Pancreas (tissue), 10 donors: ENCODE data around the gene ICE2. TPM values are rescaled to one million over a fixed set of nuclear protein-coding genes. Genes with fewer than 3 reads are reported as not detected.

Experiments used
- ATAC-seq, 4 donors: fragments of 200-7000 bp; cut with Tn5 transposase; one replicate each; pipeline versions ENCODE4 v1.8.0 to v1.9.1; 2020; ENCODE audit warnings: mild to moderate bottlenecking in 4 of 4, moderate library complexity in 4 of 4
- DNase-seq, 6 donors: peaks; one replicate each; pipeline ENCODE4 v3.0.0-alpha.2; 2020
- FAIRE-seq: peaks from 2 replicates; lab custom pipeline; 2012; peaks lifted over from hg19 to GRCh38; lab: Jason Lieb, UNC
- H3K27ac ChIP-seq, 4 donors: fragments of 200-600 bp; sonication (generic); 1 replicate in 3 of 4; 2 replicates in 1 of 4; pipeline versions ENCODE4 v1.5.0 to v1.8.0; 2020
- H3K27me3 ChIP-seq, 4 donors: fragments of 200-600 bp; one replicate each; pipeline ENCODE4 v1.8.0; 2021
- H3K36me3 ChIP-seq, 3 donors: fragments of 200-600 bp; sonication (generic) in 1 of 3; one replicate each; pipeline versions ENCODE4 v1.5.0 to v1.8.0; 2020 to 2021
- H3K4me1 ChIP-seq, 3 donors: fragments of 200-600 bp; one replicate each; pipeline ENCODE4 v1.8.0; 2021
- H3K4me3 ChIP-seq, 4 donors: fragments of 200-600 bp; sonication (generic) in 2 of 4; one replicate each; pipeline versions ENCODE4 v1.5.0 to v1.8.0; 2020 to 2021
- H3K9me3 ChIP-seq, 4 donors: fragments of 200-600 bp; one replicate each; pipeline ENCODE4 v1.8.0; 2021
- WGBS, 2 donors: extraction: QIAGEN DNeasy Blood & Tissue Kit; methylation state at CpG; one replicate each; pipeline ENCODE4 v1.1.7; 2013; 5-methylcytosine and 5-hydroxymethylcytosine counted together
- intact Hi-C, 3 donors: fragments of 100-400 bp; cut with DNase I; formaldehyde crosslinking; loops; one replicate each; pipeline versions ENCODE4 v1.11.1 to v1.14.2; 2022
- polyA plus RNA-seq, 2 donors: library from polyadenylated mRNA; stranded (reverse); fragments of 200-250 nt; gene quantifications; one replicate each; pipeline ENCODE4 v1.2.3, GENCODE V29; 2013
- total RNA-seq, 6 donors: library from RNA; stranded (reverse); fragmentation: NEBNext Ultra II Directional in 4 of 6; extraction: Animal tissue kit (Norgen Biotek cat#: 25700) in 4 of 6; gene quantifications; one replicate each; pipeline versions ENCODE4 v1.2.1 to v1.2.4, GENCODE V29; 2021 to 2023
- TF ChIP-seq, protein P1 (sequence below), 4 donors: fragments of 200-600 bp; sonication (generic) in 3 of 4; IDR thresholded peaks; one replicate each; pipeline versions ENCODE4 v1.5.0 to v1.8.0; 2021; ENCODE audit warnings: antibody characterized with exemption in 4 of 4
- donor health status: healthy with polysubstance abuse.
- donor health status: DM: no; HTN: no; CAD: no; lungs with moderate emphysema.
- donor health status: DM: no; HTN: no; CAD: no.
- donor health status: control.
- donor health status: control.
- donor health status: Bipolar disorder and iron deficiency.
- donor health status: DM: yes; HTN: yes; CAD: no.
- donor health status: DM: no; HTN: no; CAD: no.
- donor health status: DM: no; HTN: no; CAD: no.
- donor health status: DM: yes; HTN: yes; CAD: no.

The ICE2 gene
- total and polyA plus RNA-seq, 8 donors, result 6.7 to 28.9 (median 19.0) TPM

DNA sequence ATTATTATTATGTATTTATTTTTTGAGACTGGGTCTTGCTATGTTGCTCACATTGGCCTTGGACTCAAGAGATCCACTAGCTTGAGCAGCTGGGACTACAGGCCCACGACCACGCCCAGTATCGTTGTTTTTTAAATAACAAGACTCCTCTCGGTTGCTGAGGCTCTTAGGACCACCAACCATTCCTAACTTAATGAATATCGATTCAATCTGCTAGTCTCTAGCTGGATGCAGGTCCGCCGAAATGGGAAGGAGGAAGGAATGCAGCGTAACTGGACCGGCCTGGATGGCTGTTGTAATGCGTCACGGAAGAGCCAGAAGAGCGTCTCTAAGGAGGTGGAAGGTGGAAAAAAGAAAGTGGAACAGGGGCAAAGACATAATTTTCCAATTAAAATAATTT, 82.8 kb downstream of the ICE2 start:
- H3K27me3 ChIP-seq, result no peaks in the 10 kb centered on the region
- H3K27ac ChIP-seq, result peak overlapping the region in 3 of 4 donors; percentile 84 to 90 (median 89)
- no peaks in the 10 kb centered on the region for H3K9me3 ChIP-seq
- ATAC-seq (no peak), DNase-seq (no peak), FAIRE-seq (no peak)
- WGBS, 2 donors, result 61 to 67% methylated on average over 12 of the region's 12 CpGs
- no peaks in the 10 kb centered on the region for H3K36me3 ChIP-seq
- H3K4me3 ChIP-seq, result peak overlapping the region in 3 of 4 donors; percentile 64 to 79 (median 70)
- TF ChIP-seq, protein P1, sequence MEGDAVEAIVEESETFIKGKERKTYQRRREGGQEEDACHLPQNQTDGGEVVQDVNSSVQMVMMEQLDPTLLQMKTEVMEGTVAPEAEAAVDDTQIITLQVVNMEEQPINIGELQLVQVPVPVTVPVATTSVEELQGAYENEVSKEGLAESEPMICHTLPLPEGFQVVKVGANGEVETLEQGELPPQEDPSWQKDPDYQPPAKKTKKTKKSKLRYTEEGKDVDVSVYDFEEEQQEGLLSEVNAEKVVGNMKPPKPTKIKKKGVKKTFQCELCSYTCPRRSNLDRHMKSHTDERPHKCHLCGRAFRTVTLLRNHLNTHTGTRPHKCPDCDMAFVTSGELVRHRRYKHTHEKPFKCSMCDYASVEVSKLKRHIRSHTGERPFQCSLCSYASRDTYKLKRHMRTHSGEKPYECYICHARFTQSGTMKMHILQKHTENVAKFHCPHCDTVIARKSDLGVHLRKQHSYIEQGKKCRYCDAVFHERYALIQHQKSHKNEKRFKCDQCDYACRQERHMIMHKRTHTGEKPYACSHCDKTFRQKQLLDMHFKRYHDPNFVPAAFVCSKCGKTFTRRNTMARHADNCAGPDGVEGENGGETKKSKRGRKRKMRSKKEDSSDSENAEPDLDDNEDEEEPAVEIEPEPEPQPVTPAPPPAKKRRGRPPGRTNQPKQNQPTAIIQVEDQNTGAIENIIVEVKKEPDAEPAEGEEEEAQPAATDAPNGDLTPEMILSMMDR (IDR thresholded peaks at IDR 0.05), result no peak
- intact Hi-C loops, result no loop called here
- peaks cover 0 to 33% (median 24%) of the 10 kb centered on the region in 3 donors for H3K4me1 ChIP-seq

DNA sequence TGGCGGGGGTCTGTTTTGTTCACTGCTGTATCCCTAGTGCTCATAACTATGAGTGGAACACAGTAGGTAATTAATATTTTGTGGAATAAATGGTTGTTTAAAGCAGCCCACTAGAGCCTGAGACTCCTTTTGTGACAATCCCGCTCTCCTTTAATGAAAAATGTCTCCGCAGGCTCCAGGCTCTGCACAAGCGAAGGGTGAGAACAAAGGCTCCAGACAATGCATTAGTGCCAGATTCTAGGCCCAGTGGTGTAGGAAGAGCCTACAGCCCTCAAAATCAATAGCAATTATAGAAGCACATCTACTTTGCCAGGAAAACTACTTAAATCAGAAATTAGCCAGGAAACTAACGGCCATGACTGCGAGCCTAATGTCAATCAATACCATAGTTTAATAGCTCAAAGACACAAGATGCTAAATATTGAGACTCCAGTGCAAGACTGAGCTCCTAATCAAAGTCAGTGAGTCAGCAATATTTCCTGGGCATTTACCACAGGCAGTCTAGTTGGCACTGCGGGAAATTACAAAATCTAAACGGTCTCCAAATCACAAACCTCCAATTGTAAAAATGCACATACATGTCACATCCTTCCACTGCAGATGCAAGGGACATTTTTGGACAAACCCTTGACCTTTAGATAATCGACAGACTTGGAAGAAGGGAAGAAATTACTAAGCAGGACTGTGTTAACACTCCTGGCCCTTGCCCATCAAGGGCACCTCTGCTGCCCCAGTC, 83.5 kb downstream of the ICE2 start:
- peak overlapping the region in 2 of 4 donors; percentile 70 to 79 for H3K4me3 ChIP-seq
- FAIRE-seq (no peak), DNase-seq (no peak), ATAC-seq (no peak)
- intact Hi-C loops, result no loop called here
- WGBS, 2 donors, result 69 to 70% methylated on average over 9 of the region's 9 CpGs
- H3K36me3 ChIP-seq, result no peaks in the 10 kb centered on the region
- peak overlapping the region; percentile 33 to 90 (median 78) for H3K27ac ChIP-seq
- TF ChIP-seq, protein P1 (IDR thresholded peaks at IDR 0.05), result no peak
- peaks cover 0 to 39% (median 24%) of the 10 kb centered on the region in 3 donors for H3K4me1 ChIP-seq
- H3K27me3 ChIP-seq, result no peaks in the 10 kb centered on the region
- H3K9me3 ChIP-seq, result no peaks in the 10 kb centered on the region

DNA sequence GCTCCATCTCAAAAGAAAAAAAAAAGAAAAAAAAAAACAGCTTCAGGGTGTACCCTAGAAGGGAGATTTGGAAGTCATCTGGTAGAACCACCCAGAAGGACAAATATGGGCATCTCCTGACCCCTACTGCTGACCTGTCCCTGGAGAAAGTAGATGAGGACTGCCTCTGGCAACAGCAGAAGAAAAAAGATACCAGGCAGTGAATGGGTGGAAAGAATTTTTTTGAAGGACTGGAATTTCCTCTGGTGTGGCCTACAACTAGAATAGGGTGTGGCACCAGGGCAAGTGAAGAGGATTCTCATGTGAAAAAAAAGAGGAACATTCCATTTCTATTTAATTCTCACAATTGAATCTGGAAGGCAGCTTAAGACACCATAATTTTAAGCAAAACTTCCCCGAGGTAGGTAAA, 84.2 kb downstream of the ICE2 start:
- WGBS, 2 donors, result 56 to 58% methylated on average over 1 of the region's 1 CpG
- peaks cover 0 to 39% (median 24%) of the 10 kb centered on the region in 3 donors for H3K4me1 ChIP-seq
- TF ChIP-seq, protein P1 (IDR thresholded peaks at IDR 0.05), result no peak
- H3K27me3 ChIP-seq, result no peaks in the 10 kb centered on the region
- peak overlapping the region; percentile 33 to 90 (median 78) for H3K27ac ChIP-seq
- H3K4me3 ChIP-seq, result peak overlapping the region in 2 of 4 donors; percentile 70 to 79
- FAIRE-seq (no peak), ATAC-seq (no peak), DNase-seq (no peak)
- intact Hi-C loops, result no loop called here
- H3K9me3 ChIP-seq, result no peaks in the 10 kb centered on the region
- no peaks in the 10 kb centered on the region for H3K36me3 ChIP-seq

DNA sequence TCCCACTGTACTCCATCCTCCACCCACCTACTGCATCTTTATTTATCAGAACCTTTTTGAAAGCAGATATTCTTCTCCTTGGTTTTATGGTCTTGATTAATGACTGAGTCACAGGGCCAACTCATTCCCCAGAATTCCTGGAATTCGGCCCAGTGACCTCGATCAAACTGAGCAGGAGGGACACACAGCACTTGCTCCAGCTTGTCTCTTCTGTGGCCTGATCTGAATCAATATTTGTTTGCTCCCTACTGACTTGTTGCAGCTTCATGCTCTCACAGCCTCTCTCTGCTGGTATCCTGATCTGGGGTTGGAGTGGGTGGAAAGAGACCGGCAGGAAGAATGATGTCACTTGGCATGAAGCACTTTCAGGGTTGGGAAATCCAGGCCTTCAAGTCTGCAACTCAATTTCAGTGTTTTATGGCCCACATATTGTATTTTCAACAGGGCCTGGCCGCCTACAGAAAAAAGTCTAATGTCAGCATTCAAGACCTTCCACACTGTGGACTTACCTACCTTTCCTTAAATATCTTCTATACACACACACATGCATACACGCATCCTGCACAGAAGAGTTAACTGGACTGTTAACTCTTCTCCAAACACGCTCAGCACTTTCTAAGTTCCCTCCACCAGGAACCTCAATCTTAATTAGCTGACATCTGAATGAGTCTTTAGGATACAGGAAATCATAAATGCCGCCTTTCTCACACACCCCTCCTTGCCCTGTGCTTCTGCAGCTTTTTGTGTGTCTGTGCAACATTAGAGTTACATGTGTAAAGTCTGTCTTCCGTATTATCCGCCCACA, 85.8 kb downstream of the ICE2 start:
- peak; percentile 69 to 75 (median 72) for ATAC-seq
- intact Hi-C loops, result no loop called here
- H3K4me1 ChIP-seq, result peaks cover 0 to 39% (median 24%) of the 10 kb centered on the region in 3 donors
- FAIRE-seq, result no peak
- TF ChIP-seq, protein P1 (IDR thresholded peaks at IDR 0.05), result no peak
- H3K36me3 ChIP-seq, result no peaks in the 10 kb centered on the region
- H3K4me3 ChIP-seq, result peak overlapping the region in 1 of 4 donors; percentile 70
- H3K9me3 ChIP-seq, result no peaks in the 10 kb centered on the region
- peak in 4 of 6 donors; percentile 79 to 87 (median 81) for DNase-seq
- H3K27ac ChIP-seq, result peak overlapping the region; percentile 33 to 90 (median 78)
- no peaks in the 10 kb centered on the region for H3K27me3 ChIP-seq
- 40 to 41% methylated on average over 9 of the region's 9 CpGs for WGBS, 2 donors
